Vagina (tissue), 2 donors: ENCODE results near the gene VIPR2. TPM values are rescaled to one million over a fixed set of nuclear protein-coding genes. Genes with fewer than 3 reads are reported as not detected.

Source experiments
- DNase-seq, 2 donors: peaks; one replicate each; pipeline ENCODE4 v3.0.0-alpha.2; 2017; ENCODE audit errors: extremely low spot score in 2 of 2
- H3K27ac ChIP-seq: fragments of 200-600 bp; sonication (generic); one replicate; pipeline ENCODE4 v1.5.1; 2019
- H3K27me3 ChIP-seq: fragments of 200-600 bp; sonication (generic); one replicate; pipeline ENCODE4 v1.5.1; 2019
- H3K36me3 ChIP-seq, 2 donors: fragments of 200-600 bp; sonication (generic); one replicate each; pipeline ENCODE4 v1.5.1; 2017 to 2019
- H3K4me1 ChIP-seq: fragments of 200-600 bp; sonication (generic); one replicate; pipeline ENCODE4 v1.5.1; 2019
- H3K4me3 ChIP-seq, 2 donors: fragments of 200-600 bp; sonication (generic); 1 replicate in 1 of 2; 2 replicates in 1 of 2; pipeline ENCODE4 v1.5.1; 2016 to 2019
- H3K9me3 ChIP-seq: fragments of 200-600 bp; sonication (generic); one replicate; pipeline ENCODE4 v1.5.1; 2019
- CTCF ChIP-seq, 3 experiments: fragments of 450-650 bp in 2 of 3; fragments of 200-600 bp in 1 of 3; sonication (generic) in 1 of 3; IDR thresholded peaks; one replicate each; pipeline ENCODE4 v1.5.1; 2017 to 2019; ENCODE audit warnings: antibody characterized with exemption in 3 of 3, mild to moderate bottlenecking in 2 of 3, moderate library complexity in 2 of 3
- POLR2A ChIP-seq, 2 donors: fragments of 450-650 bp; IDR thresholded peaks; one replicate each; pipeline ENCODE4 v1.6.1; 2017; ENCODE audit warnings: antibody characterized with exemption in 2 of 2, mild to moderate bottlenecking in 2 of 2, moderate library complexity in 2 of 2
- POLR2AphosphoS5 ChIP-seq, 2 donors: sonication (generic); formaldehyde crosslinking; IDR thresholded peaks; one replicate each; pipeline ENCODE4 v1.9.0; 2017; ENCODE audit warnings: antibody characterized with exemption in 2 of 2, mild to moderate bottlenecking in 2 of 2, low read depth in 1 of 2; ENCODE audit not compliant: insufficient read depth in 1 of 2
- intact Hi-C: fragments of 100-400 bp; cut with DNase I; formaldehyde crosslinking; loops from one replicate; pipeline ENCODE4 v1.15.1; 2023
- total RNA-seq: library from RNA; depleted of rRNA; stranded (reverse); fragments of >200 nt; gene quantifications from one replicate; pipeline ENCODE4 v1.2.3, GENCODE V29; 2016

Gene VIPR2
- total RNA-seq, 1 donor from 2014 or later, result 11.3 TPM

- no peak for TF ChIP-seq POLR2A (IDR thresholded peaks at IDR 0.05)
- TF ChIP-seq POLR2AphosphoS5 (IDR thresholded peaks at IDR 0.05; ENCODE audit: insufficient read depth in 1 of 2, low read depth in 1 of 2), result no peak
- TF ChIP-seq CTCF (IDR thresholded peaks at IDR 0.05), result no peak
- H3K27ac ChIP-seq, result no peak overlapping the region
- peaks cover 17% of the 10 kb centered on the region for H3K4me1 ChIP-seq
- no peak overlapping the region for H3K4me3 ChIP-seq
- no peak for DNase-seq
- no peaks in the 10 kb centered on the region for H3K9me3 ChIP-seq
- no peaks in the 10 kb centered on the region for H3K27me3 ChIP-seq
- intact Hi-C loops, result no loop called here
- no peaks in the 10 kb centered on the region for H3K36me3 ChIP-seq
Observed at GRCh38 chr7:159033473-159033825, 111.2 kb downstream of the VIPR2 start.

- peak; percentile 67 to 80 for DNase-seq
- H3K27ac ChIP-seq, result no peak overlapping the region
- H3K9me3 ChIP-seq, result no peaks in the 10 kb centered on the region
- TF ChIP-seq POLR2A (IDR thresholded peaks at IDR 0.05) (no peak), CTCF (IDR thresholded peaks at IDR 0.05) (no peak), POLR2AphosphoS5 (IDR thresholded peaks at IDR 0.05; ENCODE audit: insufficient read depth in 1 of 2, low read depth in 1 of 2) (no peak)
- no peak overlapping the region for H3K4me3 ChIP-seq
- H3K36me3 ChIP-seq, result no peaks in the 10 kb centered on the region
- intact Hi-C loops, result no loop called here
- H3K27me3 ChIP-seq, result no peaks in the 10 kb centered on the region
- peaks cover 21% of the 10 kb centered on the region for H3K4me1 ChIP-seq
Observed at GRCh38 chr7:159032753-159033472, 111.8 kb downstream of the VIPR2 start.

- Histone ChIP-seq H3K9me3 (no peaks in the 10 kb centered on the region), H3K4me3 (no peak overlapping the region), H3K4me1 (peaks cover 27% of the 10 kb centered on the region), H3K36me3 (no peaks in the 10 kb centered on the region), H3K27ac (peak overlapping the region; percentile 1), H3K27me3 (no peaks in the 10 kb centered on the region)
- peak; percentile 69 to 87 for DNase-seq
- intact Hi-C loops, result no loop called here
- TF ChIP-seq POLR2A (IDR thresholded peaks at IDR 0.05), result no peak
Observed at GRCh38 chr7:159032322-159032721, 112.3 kb downstream of the VIPR2 start.

GRCh38 chr7:159031750-159032149 is 112.9 kb downstream of the VIPR2 start:
- no peaks in the 10 kb centered on the region for H3K27me3 ChIP-seq
- H3K27ac ChIP-seq, result peak overlapping the region; percentile 82
- DNase-seq, result peak in 1 of 2 donors; percentile 94
- peak overlapping the region in 1 of 2 donors; percentile 39 for H3K4me3 ChIP-seq
- no peaks in the 10 kb centered on the region for H3K9me3 ChIP-seq
- no peak for TF ChIP-seq CTCF (IDR thresholded peaks at IDR 0.05)
- TF ChIP-seq POLR2AphosphoS5 (IDR thresholded peaks at IDR 0.05; ENCODE audit: insufficient read depth in 1 of 2, low read depth in 1 of 2), result no peak
- no peak for TF ChIP-seq POLR2A (IDR thresholded peaks at IDR 0.05)
- peaks cover 32% of the 10 kb centered on the region for H3K4me1 ChIP-seq
- intact Hi-C loops, result no loop called here
- no peaks in the 10 kb centered on the region for H3K36me3 ChIP-seq

- Histone ChIP-seq H3K27me3 (no peaks in the 10 kb centered on the region), H3K4me3 (peak overlapping the region; percentile 39 to 48), H3K36me3 (no peaks in the 10 kb centered on the region), H3K27ac (peak overlapping the region; percentile 82), H3K4me1 (peaks cover 32% of the 10 kb centered on the region), H3K9me3 (no peaks in the 10 kb centered on the region)
- peak; percentile 82 to 88 for DNase-seq
- TF ChIP-seq POLR2AphosphoS5 (IDR thresholded peaks at IDR 0.05; ENCODE audit: insufficient read depth in 1 of 2, low read depth in 1 of 2) (no peak), CTCF (IDR thresholded peaks at IDR 0.05) (no peak), POLR2A (IDR thresholded peaks at IDR 0.05) (no peak)
- intact Hi-C loops, result no loop called here
Observed at GRCh38 chr7:159031135-159031701, 113.4 kb downstream of the VIPR2 start.
